ENCODE data around the gene C11orf68. TPM values are rescaled to one million over a fixed set of nuclear protein-coding genes. Genes with fewer than 3 reads are reported as not detected.
A peak's percentile ranks its signal among the peaks of the same experiment; 100 is the strongest.

Gene C11orf68
- total and polyA plus RNA-seq, 9 of the 15 experiments (the other 6 are each of a cell fraction or from before 2014, with no cell fraction given), result 3.6 to 35.9 (median 12.8) TPM

- no peak; the same call in 1 of the 2 replicates for TF ChIP-seq TFE3 (CRISPR knock-in tag; IDR thresholded peaks at IDR 0.05)
- 0 out of 4 replicates have a peak, but pooled peaks of 1 of the 2 experiments have one; percentile 19 for TF ChIP-seq FOXA3 (CRISPR knock-in tag; conservative IDR thresholded peaks at IDR 0.05 in 1 of 2, IDR thresholded peaks at IDR 0.05 in 1 of 2)
- no peak for TF ChIP-seq ZKSCAN8 (CRISPR knock-in tag; IDR thresholded peaks at IDR 0.05)
- no peak for TF ChIP-seq ZBTB7A (IDR thresholded peaks at IDR 0.05; ENCODE audit: borderline replicate concordance, control insufficient read depth, low read depth, low read length)
- TF ChIP-seq FUS (optimal IDR thresholded peaks at IDR 0.05; ENCODE audit: low read depth, low read length), result no peak
- TF ChIP-seq MYC (IDR thresholded peaks at IDR 0.05; ENCODE audit: low read depth, low read length), result no peak
- TF ChIP-seq MYC (CRISPR knock-in tag; IDR thresholded peaks at IDR 0.05; ENCODE audit: borderline replicate concordance, low read depth), result 0 out of 2 replicates have a peak, but pooled peaks have one; percentile 21
- TF ChIP-seq RNF2 (IDR thresholded peaks at IDR 0.05), result peak; percentile 3; the same call in 1 of the 2 replicates
- TF ChIP-seq GABPB2 (CRISPR knock-in tag; conservative IDR thresholded peaks at IDR 0.05), result no peak
- no peak for TF ChIP-seq NFE2 (IDR thresholded peaks at IDR 0.05; ENCODE audit: low read depth)
- TF ChIP-seq ZNF165 (CRISPR knock-in tag; IDR thresholded peaks at IDR 0.05; ENCODE audit: borderline replicate concordance), result 0 out of 2 replicates have a peak, but pooled peaks have one; percentile 61
- TF ChIP-seq MAX (CRISPR knock-in tag; IDR thresholded peaks at IDR 0.05), result 0 out of 2 replicates have a peak, but pooled peaks have one; percentile 52
- TF ChIP-seq ZNF197 (CRISPR knock-in tag; IDR thresholded peaks at IDR 0.05; ENCODE audit: low read depth), result 0 out of 2 replicates have a peak, but pooled peaks have one; percentile 10
- TF ChIP-seq, protein P1, sequence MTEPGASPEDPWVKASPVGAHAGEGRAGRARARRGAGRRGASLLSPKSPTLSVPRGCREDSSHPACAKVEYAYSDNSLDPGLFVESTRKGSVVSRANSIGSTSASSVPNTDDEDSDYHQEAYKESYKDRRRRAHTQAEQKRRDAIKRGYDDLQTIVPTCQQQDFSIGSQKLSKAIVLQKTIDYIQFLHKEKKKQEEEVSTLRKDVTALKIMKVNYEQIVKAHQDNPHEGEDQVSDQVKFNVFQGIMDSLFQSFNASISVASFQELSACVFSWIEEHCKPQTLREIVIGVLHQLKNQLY (CRISPR knock-in tag; conservative IDR thresholded peaks at IDR 0.05), result 0 out of 4 replicates have a peak, but pooled peaks of 1 of the 2 experiments have one; percentile 6
- 0 out of 2 replicates have a peak, but pooled peaks have one; percentile 29 for TF ChIP-seq FOXP1 (CRISPR knock-in tag; IDR thresholded peaks at IDR 0.05)
- no peak for TF ChIP-seq ZNF785 (CRISPR knock-in tag; IDR thresholded peaks at IDR 0.05)
- TF ChIP-seq CCAR2 (IDR thresholded peaks at IDR 0.05; ENCODE audit: low read depth, low read length), result no peak
- TF ChIP-seq ZNF639 (CRISPR knock-in tag; conservative IDR thresholded peaks at IDR 0.05 in 1 of 2, IDR thresholded peaks at IDR 0.05 in 1 of 2), result no peak
- TF ChIP-seq IRF9 (tag; IDR thresholded peaks at IDR 0.05), result no peak
These were observed 31.1 kb downstream of the C11orf68 start (continued) for GRCh38 chr11:65887723-65888162.
